Measurements from ENCODE around the gene MAGOHB.
"Not testable (repeated sequence)": the region's sequence is repeated elsewhere in the genome, so short reads cannot be mapped to it uniquely, and the experiment has no call there.

Gene MAGOHB

GRCh38 chr12:10590966-10591365 is 22.4 kb downstream of the MAGOHB start:
- peaks cover 75% of the 10 kb centered on the region for H3K36me3 Mint-ChIP-seq (ENCODE audit: low read depth)
- no peak for DNase-seq
- no peaks in the 10 kb centered on the region for H3K4me1 Mint-ChIP-seq (ENCODE audit: low read depth)
- H3K27me3 Mint-ChIP-seq = no peaks in the 10 kb centered on the region
- no peak overlapping the region for H3K4me3 Mint-ChIP-seq
- H3K27ac Mint-ChIP-seq = no peak overlapping the region
- H3K9me3 Mint-ChIP-seq = no peaks in the 10 kb centered on the region

DNA sequence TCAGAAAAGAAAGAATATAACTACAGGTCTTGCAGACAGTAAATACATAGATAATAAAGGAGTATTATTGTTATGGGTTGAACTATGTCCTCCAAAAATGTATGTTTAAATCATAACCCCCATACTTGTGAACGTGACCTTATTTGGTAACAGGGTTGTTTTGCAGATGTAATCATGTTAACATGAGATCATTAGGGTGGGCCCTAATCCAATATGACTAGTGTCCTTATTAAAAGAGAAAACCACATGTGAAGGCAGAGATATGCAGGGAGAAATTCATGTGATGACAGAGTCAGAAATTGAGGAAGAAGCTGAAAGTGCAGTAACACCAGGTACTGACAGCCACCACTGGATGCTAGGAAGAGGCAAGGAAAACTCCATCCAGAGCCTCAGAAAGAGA is 29.0 kb downstream of the MAGOHB start:
- Mint-ChIP-seq H3K4me1 (ENCODE audit: low read depth) (no peaks in the 10 kb centered on the region), H3K4me3 (no peak overlapping the region), H3K27ac (no peak overlapping the region), H3K27me3 (no peaks in the 10 kb centered on the region), H3K36me3 (ENCODE audit: low read depth) (peaks cover 67% of the 10 kb centered on the region), H3K9me3 (peaks cover 12% of the 10 kb centered on the region)
- DNase-seq = no peak

GRCh38 chr12:10582704-10583103 is 30.7 kb downstream of the MAGOHB start:
- Mint-ChIP-seq H3K36me3 (ENCODE audit: low read depth) (peaks cover 52% of the 10 kb centered on the region), H3K27me3 (no peaks in the 10 kb centered on the region), H3K4me3 (no peak overlapping the region), H3K27ac (no peak overlapping the region), H3K4me1 (ENCODE audit: low read depth) (no peaks in the 10 kb centered on the region), H3K9me3 (peaks cover 12% of the 10 kb centered on the region)
- DNase-seq = no peak

- peaks cover 46% of the 10 kb centered on the region for H3K36me3 Mint-ChIP-seq (ENCODE audit: low read depth)
- not testable (repeated sequence) for DNase-seq; H3K4me1 Mint-ChIP-seq (ENCODE audit: low read depth); H3K27me3 Mint-ChIP-seq; H3K4me3 Mint-ChIP-seq; H3K27ac Mint-ChIP-seq
- H3K9me3 Mint-ChIP-seq = peaks cover 12% of the 10 kb centered on the region
Measured at GRCh38 chr12:10582133-10582532, 31.3 kb downstream of the MAGOHB start.

GRCh38 chr12:10574307-10574706 is 39.1 kb downstream of the MAGOHB start:
- Mint-ChIP-seq H3K27ac (no peak overlapping the region), H3K9me3 (no peaks in the 10 kb centered on the region), H3K4me1 (ENCODE audit: low read depth) (no peaks in the 10 kb centered on the region), H3K36me3 (ENCODE audit: low read depth) (no peaks in the 10 kb centered on the region), H3K27me3 (no peaks in the 10 kb centered on the region), H3K4me3 (no peak overlapping the region)
- no peak for DNase-seq

GRCh38 chr12:10572021-10572490 is 41.4 kb downstream of the MAGOHB start:
- H3K36me3 Mint-ChIP-seq (ENCODE audit: low read depth); H3K4me3 Mint-ChIP-seq; DNase-seq; H3K4me1 Mint-ChIP-seq (ENCODE audit: low read depth); H3K27me3 Mint-ChIP-seq; H3K9me3 Mint-ChIP-seq; H3K27ac Mint-ChIP-seq: not testable (repeated sequence)

- Mint-ChIP-seq H3K27ac (no peak overlapping the region), H3K27me3 (peaks cover 12% of the 10 kb centered on the region), H3K4me1 (ENCODE audit: low read depth) (peaks cover 12% of the 10 kb centered on the region), H3K36me3 (ENCODE audit: low read depth) (peaks cover 2% of the 10 kb centered on the region), H3K4me3 (no peak overlapping the region), H3K9me3 (no peaks in the 10 kb centered on the region)
- no peak for DNase-seq
Measured at GRCh38 chr12:10571141-10571540, 42.3 kb downstream of the MAGOHB start.

DNA sequence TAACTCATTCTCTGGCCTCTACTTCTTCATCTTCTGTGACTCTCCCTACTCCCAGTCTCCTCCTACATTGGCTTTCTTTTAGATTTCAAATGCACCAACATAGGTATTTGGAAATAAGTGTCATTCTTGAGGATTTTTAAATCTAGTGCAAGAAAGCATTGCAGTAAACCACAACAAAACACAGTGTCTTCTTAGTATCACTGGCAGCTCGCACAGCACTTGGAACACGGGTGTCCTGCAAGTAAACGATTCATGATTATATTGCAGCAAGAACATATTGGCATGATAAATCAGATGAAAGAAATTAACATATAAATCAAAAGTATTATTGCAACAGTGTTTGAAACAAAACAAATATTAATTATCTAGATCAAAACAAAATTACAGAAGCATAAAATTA is 45.6 kb downstream of the MAGOHB start:
- Mint-ChIP-seq H3K27me3 (peaks cover 27% of the 10 kb centered on the region), H3K9me3 (no peaks in the 10 kb centered on the region), H3K4me3 (no peak overlapping the region), H3K4me1 (ENCODE audit: low read depth) (peaks cover 24% of the 10 kb centered on the region), H3K36me3 (ENCODE audit: low read depth) (peaks cover 2% of the 10 kb centered on the region), H3K27ac (peak overlapping the region; percentile 6)
- DNase-seq = no peak

GRCh38 chr12:10563966-10564365 is 49.4 kb downstream of the MAGOHB start:
- H3K27me3 Mint-ChIP-seq = peaks cover 28% of the 10 kb centered on the region
- peaks cover 48% of the 10 kb centered on the region for H3K4me1 Mint-ChIP-seq (ENCODE audit: low read depth)
- H3K9me3 Mint-ChIP-seq = no peaks in the 10 kb centered on the region
- H3K4me3 Mint-ChIP-seq = no peak overlapping the region
- H3K27ac Mint-ChIP-seq = no peak overlapping the region
- DNase-seq = no peak
- H3K36me3 Mint-ChIP-seq (ENCODE audit: low read depth) = peaks cover 7% of the 10 kb centered on the region

DNA sequence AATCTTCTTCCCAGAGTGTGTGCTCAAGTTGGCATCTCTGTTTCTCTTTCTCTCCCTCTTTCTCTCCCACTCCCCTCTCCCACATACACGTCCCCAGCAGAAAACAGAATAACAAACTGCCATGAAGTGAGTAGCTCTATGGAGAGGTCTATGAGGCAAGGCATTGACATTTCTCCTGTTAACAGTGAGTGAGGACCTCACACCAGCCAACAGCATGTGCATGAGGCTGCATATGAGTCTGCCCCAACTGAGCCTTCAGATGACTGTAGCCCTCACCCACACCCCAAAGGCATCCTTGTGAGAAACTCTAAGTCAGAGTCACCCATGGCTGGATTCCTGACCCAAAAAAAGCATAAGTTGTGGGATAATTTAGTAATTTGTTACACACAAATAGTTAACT is 50.4 kb downstream of the MAGOHB start:
- H3K27me3 Mint-ChIP-seq = peaks cover 31% of the 10 kb centered on the region
- no peak overlapping the region for H3K4me3 Mint-ChIP-seq
- peaks cover 8% of the 10 kb centered on the region for H3K36me3 Mint-ChIP-seq (ENCODE audit: low read depth)
- peak overlapping the region; percentile 7 for H3K27ac Mint-ChIP-seq
- peaks cover 55% of the 10 kb centered on the region for H3K4me1 Mint-ChIP-seq (ENCODE audit: low read depth)
- H3K9me3 Mint-ChIP-seq = no peaks in the 10 kb centered on the region
- DNase-seq = no peak

GRCh38 chr12:10562306-10562933 is 51.0 kb downstream of the MAGOHB start:
- DNase-seq = no peak
- Mint-ChIP-seq H3K27ac (peak overlapping the region; percentile 38), H3K36me3 (ENCODE audit: low read depth) (peaks cover 9% of the 10 kb centered on the region), H3K4me1 (ENCODE audit: low read depth) (peaks cover 54% of the 10 kb centered on the region), H3K4me3 (no peak overlapping the region), H3K27me3 (peaks cover 26% of the 10 kb centered on the region), H3K9me3 (no peaks in the 10 kb centered on the region)

DNA sequence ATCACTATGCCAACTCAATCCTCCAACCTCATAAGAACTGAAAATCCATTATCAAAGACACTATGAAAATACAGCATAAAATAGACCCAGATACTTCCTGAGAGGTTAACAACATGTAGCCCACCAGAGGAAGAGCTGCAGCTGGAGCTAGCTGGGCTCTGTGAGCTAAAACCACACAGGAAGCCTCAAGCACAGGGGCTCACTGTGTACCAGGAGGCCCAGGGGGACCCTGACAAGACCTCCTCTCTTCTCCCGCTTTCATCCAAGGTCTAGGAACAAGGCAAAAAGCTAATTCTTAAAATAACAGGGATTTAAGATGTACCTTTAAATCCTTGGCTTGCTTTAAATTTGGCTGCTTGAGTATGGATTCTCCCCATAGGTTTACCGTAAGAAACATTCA is 54.2 kb downstream of the MAGOHB start:
- peak overlapping the region; percentile 50 for H3K4me3 Mint-ChIP-seq
- peak overlapping the region; percentile 78 for H3K27ac Mint-ChIP-seq
- DNase-seq = peak; percentile 41
- peaks cover 7% of the 10 kb centered on the region for H3K27me3 Mint-ChIP-seq
- peaks cover 25% of the 10 kb centered on the region for H3K36me3 Mint-ChIP-seq (ENCODE audit: low read depth)
- H3K4me1 Mint-ChIP-seq (ENCODE audit: low read depth) = peaks cover 52% of the 10 kb centered on the region
- H3K9me3 Mint-ChIP-seq = no peaks in the 10 kb centered on the region

DNA sequence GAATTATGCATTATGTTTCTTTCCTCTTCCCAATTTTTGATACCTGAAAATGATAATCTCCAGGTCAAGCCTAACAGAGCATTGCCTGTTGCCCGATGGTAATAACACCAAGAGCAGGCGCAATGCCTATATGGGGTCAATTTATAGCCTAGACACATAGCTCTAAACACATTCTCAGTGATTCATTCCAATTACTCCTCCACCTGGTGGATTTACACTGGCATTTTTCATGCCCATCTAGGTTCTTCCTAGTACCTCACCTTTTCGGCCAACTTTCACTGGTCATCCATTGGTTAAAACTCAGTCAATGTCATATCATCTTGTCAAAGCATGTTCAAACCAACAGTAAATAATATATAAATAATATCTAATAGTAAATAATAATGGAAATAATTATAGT is 54.6 kb downstream of the MAGOHB start:
- H3K36me3 Mint-ChIP-seq (ENCODE audit: low read depth) = peaks cover 29% of the 10 kb centered on the region
- peaks cover 7% of the 10 kb centered on the region for H3K27me3 Mint-ChIP-seq
- H3K9me3 Mint-ChIP-seq = no peaks in the 10 kb centered on the region
- H3K4me1 Mint-ChIP-seq (ENCODE audit: low read depth) = peaks cover 55% of the 10 kb centered on the region
- peak overlapping the region; percentile 87 for H3K27ac Mint-ChIP-seq
- DNase-seq = no peak
- H3K4me3 Mint-ChIP-seq = peak overlapping the region; percentile 56

DNA sequence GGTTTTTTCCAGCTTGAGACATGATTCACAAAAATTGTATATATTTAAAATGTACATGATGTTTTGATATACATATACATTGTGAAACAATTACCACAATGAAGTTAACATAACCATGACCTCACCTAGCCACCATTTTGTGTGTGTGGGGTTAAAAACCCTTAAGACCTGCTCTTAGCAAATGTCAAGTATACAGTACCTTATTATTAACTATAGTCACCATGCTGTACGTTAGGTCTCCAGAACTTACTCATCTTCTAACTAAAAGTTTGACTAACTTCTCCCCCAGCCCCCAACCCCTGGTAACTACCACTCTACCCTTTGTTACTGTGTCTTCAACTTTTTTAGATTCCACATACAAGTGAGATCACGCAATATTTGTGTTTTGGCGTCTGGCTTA is 55.1 kb downstream of the MAGOHB start:
- Mint-ChIP-seq H3K9me3 (no peaks in the 10 kb centered on the region), H3K27ac (peak overlapping the region; percentile 87), H3K4me1 (ENCODE audit: low read depth) (peaks cover 57% of the 10 kb centered on the region), H3K36me3 (ENCODE audit: low read depth) (peaks cover 31% of the 10 kb centered on the region), H3K27me3 (peaks cover 7% of the 10 kb centered on the region), H3K4me3 (peak overlapping the region; percentile 65)
- no peak for DNase-seq

DNA sequence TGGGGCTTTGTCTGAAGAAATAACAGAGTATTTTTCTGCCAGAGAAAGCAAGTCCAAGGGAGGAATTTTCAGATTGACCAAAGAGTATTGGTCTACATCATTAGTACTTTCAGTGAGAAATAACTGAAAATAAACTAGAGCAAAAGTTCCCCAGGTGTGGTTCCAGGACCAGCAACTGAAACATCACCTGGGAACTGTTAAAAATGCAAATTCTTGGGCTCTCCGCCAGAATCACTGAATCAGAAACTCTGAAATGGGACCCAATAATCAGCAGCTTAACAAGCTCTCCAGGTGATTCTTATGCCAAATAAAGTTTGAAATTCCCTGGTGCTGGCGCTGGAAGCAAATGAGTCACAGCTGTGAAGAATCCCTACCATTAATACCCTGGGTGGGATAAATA is 55.6 kb downstream of the MAGOHB start:
- Mint-ChIP-seq H3K9me3 (no peaks in the 10 kb centered on the region), H3K4me1 (ENCODE audit: low read depth) (peaks cover 58% of the 10 kb centered on the region), H3K4me3 (peak overlapping the region; percentile 65), H3K27ac (peak overlapping the region; percentile 87), H3K36me3 (ENCODE audit: low read depth) (peaks cover 31% of the 10 kb centered on the region), H3K27me3 (peaks cover 3% of the 10 kb centered on the region)
- no peak for DNase-seq

DNA sequence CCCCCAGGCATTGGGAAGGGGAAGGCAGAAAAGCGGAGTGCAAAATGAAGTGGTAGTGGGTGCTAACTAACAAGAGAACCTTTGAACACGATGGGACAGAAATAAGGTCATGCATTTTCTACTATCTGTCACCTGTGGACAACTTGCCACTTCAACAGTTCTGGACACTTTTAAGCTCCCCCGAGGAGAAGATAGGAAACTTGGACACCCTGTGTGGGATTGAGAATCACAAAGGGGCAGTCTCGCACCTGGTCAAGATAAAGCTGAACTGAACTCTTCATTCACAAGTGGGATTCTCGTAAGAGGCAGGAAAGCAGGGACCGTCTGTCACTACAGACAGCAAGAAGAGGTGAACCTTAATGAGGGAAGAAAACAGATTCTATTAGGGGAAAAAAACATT is 56.1 kb downstream of the MAGOHB start:
- peaks cover 3% of the 10 kb centered on the region for H3K27me3 Mint-ChIP-seq
- no peaks in the 10 kb centered on the region for H3K9me3 Mint-ChIP-seq
- H3K4me3 Mint-ChIP-seq = peak overlapping the region; percentile 65
- no peak for DNase-seq
- H3K36me3 Mint-ChIP-seq (ENCODE audit: low read depth) = peaks cover 31% of the 10 kb centered on the region
- peak overlapping the region; percentile 87 for H3K27ac Mint-ChIP-seq
- H3K4me1 Mint-ChIP-seq (ENCODE audit: low read depth) = peaks cover 60% of the 10 kb centered on the region

Measured in activated T-cell treated with anti-CD3 and anti-CD28 coated beads, Interleukin-2, amount 50 U/mL, for 24 hours (primary cell).